K562 (cell line): ENCODE data around the gene APOM. TPM values are rescaled to one million over a fixed set of nuclear protein-coding genes. Genes with fewer than 3 reads are reported as not detected.

ENCODE experiments used
- CBFA2T2 ChIP-seq: fragments of 450-650 bp; conservative IDR thresholded peaks from 2 replicates; pipeline ENCODE4 v1.6.1; 2017; ENCODE audit warnings: mild to moderate bottlenecking
- ELF1 ChIP-seq: fragments of 200-800 bp; sonication (Bioruptor generic); IDR thresholded peaks from 2 replicates; pipeline ENCODE4 v1.6.1; 2016; ENCODE audit warnings: missing genetic modification characterization, missing compliant biosample characterization
- ELF4 ChIP-seq: fragments of 450-650 bp; formaldehyde crosslinking; IDR thresholded peaks from 2 replicates; pipeline ENCODE4 v1.4.0; 2022; ENCODE audit warnings: missing genetic modification characterization
- FOXJ3 ChIP-seq: sonication (generic); formaldehyde crosslinking; IDR thresholded peaks from 2 replicates; pipeline ENCODE4 v1.4.0; 2020; ENCODE audit warnings: mild to moderate bottlenecking, missing genetic modification reagents
- HDAC2 ChIP-seq: fragments of 450-650 bp; IDR thresholded peaks from 2 replicates; pipeline ENCODE4 v1.6.1; 2016; ENCODE audit warnings: mild to moderate bottlenecking
- NR3C1 ChIP-seq: sonication (generic); formaldehyde crosslinking; IDR thresholded peaks from 2 replicates; pipeline ENCODE4 v1.8.1; 2022; ENCODE audit warnings: missing genetic modification reagents
- PHF21A ChIP-seq: fragments of 450-650 bp; IDR thresholded peaks from 2 replicates; pipeline ENCODE4 v1.6.1; 2017; ENCODE audit warnings: low read depth, borderline replicate concordance
- RBM17 ChIP-seq: fragments of 200-400 bp; formaldehyde crosslinking; IDR thresholded peaks from 2 replicates; pipeline ENCODE4 v1.6.1; 2017; ENCODE audit warnings: low read depth, mild to moderate bottlenecking, low read length, borderline replicate concordance
- RUNX1 ChIP-seq: sonication (generic); IDR thresholded peaks from 2 replicates; pipeline ENCODE4 v1.6.1; 2016; ENCODE audit warnings: antibody characterized with exemption, low read depth
- SNIP1 ChIP-seq: fragments of 450-650 bp; IDR thresholded peaks from 2 replicates; pipeline ENCODE4 v1.7.1; 2017; ENCODE audit warnings: low read depth, mild to moderate bottlenecking
- SPI1 ChIP-seq: IDR thresholded peaks from 2 replicates; pipeline ENCODE4 v1.6.1; 2011; ENCODE audit warnings: low read depth, low read length, control low read depth, borderline replicate concordance
- SRF ChIP-seq, 2 experiments: fragments of 250-450, 450-650 bp in 1 of 2; sonication (Bioruptor Pico) in 1 of 2; sonication (generic) in 1 of 2; formaldehyde crosslinking; IDR thresholded peaks; 2 replicates each; pipeline versions ENCODE4 v1.5.0 to v1.5.1; 2020 to 2022; ENCODE audit warnings: mild to moderate bottlenecking in 1 of 2, missing genetic modification reagents in 1 of 2
- SRSF1 ChIP-seq: fragments of 200-400 bp; formaldehyde crosslinking; IDR thresholded peaks from 2 replicates; pipeline ENCODE4 v1.6.1; 2017; ENCODE audit warnings: mild to moderate bottlenecking, low read depth, low read length, moderate library complexity
- ZNF23 ChIP-seq: fragments of 250-450 bp; sonication (Bioruptor Pico); IDR thresholded peaks from 2 replicates; pipeline ENCODE4 v1.4.0; 2020; ENCODE audit warnings: mild to moderate bottlenecking
- ZNF695 ChIP-seq: fragments of 450-650 bp; formaldehyde crosslinking; IDR thresholded peaks from 2 replicates; pipeline ENCODE4 v1.4.0; 2020; ENCODE audit warnings: mild to moderate bottlenecking, moderate library complexity
- ZNF77 ChIP-seq: fragments of 250-450 bp; sonication (Bioruptor Pico); IDR thresholded peaks from 2 replicates; pipeline ENCODE4 v1.5.0; 2020
- ZNF830 ChIP-seq: fragments of 250-450 bp; sonication (Bioruptor Pico); IDR thresholded peaks from 2 replicates; pipeline ENCODE4 v1.5.0; 2021; ENCODE audit warnings: mild to moderate bottlenecking
- polyA plus RNA-seq, 8 experiments: library from polyadenylated mRNA; depleted of rRNA in 4 of 8; stranded (reverse) in 5 of 8; unstranded in 3 of 8; fragments of >200 nt; fragmentation: Nextera tagmentation in 2 of 8; fragmentation: Illumina TruSeq in 1 of 8; extraction: Ambion mirVana in 2 of 8; extraction: Trizol in 1 of 8; gene quantifications; 2 replicates each; pipeline versions ENCODE4 v1.2.1 to v1.2.3, GENCODE V29; 2011 to 2014; ENCODE audit warnings: inconsistent platforms in 1 of 8, missing spikeins in 1 of 8
- total RNA-seq, 7 experiments: library from RNA; depleted of rRNA in 6 of 7; stranded (reverse); fragments of >200 nt in 6 of 7; fragmentation: Illumina TruSeq in 2 of 7; extraction: Trizol in 2 of 7; gene quantifications; 2 replicates each; pipeline versions ENCODE4 v1.2.1 to v1.2.3, GENCODE V29; 2011 to 2021; ENCODE audit warnings: low replicate concordance in 1 of 7
- TF ChIP-seq, protein P1 (sequence below): sonication (generic); formaldehyde crosslinking; IDR thresholded peaks from 2 replicates; pipeline ENCODE4 v1.8.1; 2022; ENCODE audit warnings: missing genetic modification reagents
- TF ChIP-seq, protein P2 (sequence below): fragments of 200-400 bp; formaldehyde crosslinking; IDR thresholded peaks from 2 replicates; pipeline ENCODE4 v1.6.1; 2017; ENCODE audit warnings: mild to moderate bottlenecking, low read depth, low read length, moderate library complexity
- TF ChIP-seq, protein P3 (sequence below): sonication (generic); IDR thresholded peaks from 2 replicates; pipeline ENCODE4 v1.6.1; 2016
- TF ChIP-seq, protein P4 (sequence below), 2 experiments: fragments of 200-800 bp in 1 of 2; sonication (Bioruptor generic) in 1 of 2; sonication (generic) in 1 of 2; formaldehyde crosslinking in 1 of 2; IDR thresholded peaks in 1 of 2; conservative IDR thresholded peaks in 1 of 2; 2 replicates each; pipeline versions ENCODE4 v1.5.0 to v1.6.1; 2016 to 2020; ENCODE audit warnings: missing compliant biosample characterization in 1 of 2, missing genetic modification characterization in 1 of 2, missing genetic modification reagents in 1 of 2

APOM gene
- total and polyA plus RNA-seq, 9 of the 15 experiments (the other 6 are each of a cell fraction or from before 2014, with no cell fraction given) = 5.7 to 24.3 (median 10.4) TPM

DNA sequence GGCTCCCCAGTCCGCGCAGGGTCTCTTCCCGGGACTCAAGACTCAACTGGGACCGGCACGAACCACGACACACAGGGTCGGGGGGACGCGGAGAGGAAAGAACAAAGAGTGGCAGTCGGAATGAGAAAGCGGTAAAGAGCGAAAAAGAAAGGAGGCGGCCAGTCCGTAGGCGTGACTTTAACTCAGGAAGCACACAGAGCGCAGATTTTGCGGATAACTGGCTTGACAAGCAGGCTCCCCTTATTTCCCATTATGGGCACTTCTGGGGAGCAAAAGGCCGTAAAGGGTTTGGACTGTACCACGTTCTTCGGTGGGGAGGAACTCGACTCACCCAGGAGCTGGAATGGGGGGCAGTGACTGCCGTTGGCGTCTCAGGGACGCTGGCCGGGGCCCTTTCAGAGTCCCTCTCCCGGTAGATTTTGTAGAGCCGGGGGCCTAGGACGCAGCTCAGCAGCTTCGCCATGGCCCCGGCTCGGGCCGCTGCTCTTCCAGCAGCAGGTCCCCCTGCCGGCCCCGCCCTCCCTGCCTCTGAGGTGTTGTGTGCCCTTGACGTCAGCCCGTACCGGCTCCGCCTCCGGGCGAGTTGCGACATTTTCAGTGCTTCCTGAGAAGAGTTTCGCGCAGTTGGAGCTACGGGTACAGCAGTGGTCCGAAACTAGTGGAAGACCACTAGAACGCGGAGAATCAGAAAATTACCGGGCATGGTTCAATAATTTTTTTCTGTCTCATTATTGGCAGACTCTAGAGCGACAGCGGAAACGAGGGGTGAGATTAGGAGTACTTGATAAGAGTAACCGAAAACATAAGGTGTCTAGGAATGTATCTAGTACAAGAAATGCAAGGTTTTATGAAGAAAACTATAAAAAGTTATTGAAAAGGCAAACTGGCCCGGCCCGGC is 47.4 kb downstream of the APOM start, which contains the start of gene ABHD16A (continued):
- TF ChIP-seq, protein P1, sequence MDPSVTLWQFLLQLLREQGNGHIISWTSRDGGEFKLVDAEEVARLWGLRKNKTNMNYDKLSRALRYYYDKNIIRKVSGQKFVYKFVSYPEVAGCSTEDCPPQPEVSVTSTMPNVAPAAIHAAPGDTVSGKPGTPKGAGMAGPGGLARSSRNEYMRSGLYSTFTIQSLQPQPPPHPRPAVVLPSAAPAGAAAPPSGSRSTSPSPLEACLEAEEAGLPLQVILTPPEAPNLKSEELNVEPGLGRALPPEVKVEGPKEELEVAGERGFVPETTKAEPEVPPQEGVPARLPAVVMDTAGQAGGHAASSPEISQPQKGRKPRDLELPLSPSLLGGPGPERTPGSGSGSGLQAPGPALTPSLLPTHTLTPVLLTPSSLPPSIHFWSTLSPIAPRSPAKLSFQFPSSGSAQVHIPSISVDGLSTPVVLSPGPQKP (CRISPR knock-in tag) = no peak
- TF ChIP-seq PHF21A (peak; percentile 63; the same call in 1 of the 2 replicates), HDAC2 (peak; percentile 58), SRSF1 (no peak), SNIP1 (peak; percentile 27; the same call in 1 of the 2 replicates), CBFA2T2 (no peak), RUNX1 (peak; percentile 54; the same call in 1 of the 2 replicates), SRF (CRISPR knock-in tag; IDR thresholded peaks at IDR 0.05) (peak; percentile 25 to 94; a peak in 3 of 4 replicates), ZNF77 (CRISPR knock-in tag) (no peak), ZNF23 (no peak), SPI1 (no peak), ELF4 (CRISPR knock-in tag) (no peak), ZNF830 (CRISPR knock-in tag) (0 out of 2 replicates have a peak, but pooled peaks have one; percentile 25), ZNF695 (CRISPR knock-in tag) (no peak), FOXJ3 (no peak; the same call in 1 of the 2 replicates), RBM17 (no peak), ELF1 (tag) (peak; percentile 84), NR3C1 (CRISPR knock-in tag) (no peak)
- TF ChIP-seq, protein P2, sequence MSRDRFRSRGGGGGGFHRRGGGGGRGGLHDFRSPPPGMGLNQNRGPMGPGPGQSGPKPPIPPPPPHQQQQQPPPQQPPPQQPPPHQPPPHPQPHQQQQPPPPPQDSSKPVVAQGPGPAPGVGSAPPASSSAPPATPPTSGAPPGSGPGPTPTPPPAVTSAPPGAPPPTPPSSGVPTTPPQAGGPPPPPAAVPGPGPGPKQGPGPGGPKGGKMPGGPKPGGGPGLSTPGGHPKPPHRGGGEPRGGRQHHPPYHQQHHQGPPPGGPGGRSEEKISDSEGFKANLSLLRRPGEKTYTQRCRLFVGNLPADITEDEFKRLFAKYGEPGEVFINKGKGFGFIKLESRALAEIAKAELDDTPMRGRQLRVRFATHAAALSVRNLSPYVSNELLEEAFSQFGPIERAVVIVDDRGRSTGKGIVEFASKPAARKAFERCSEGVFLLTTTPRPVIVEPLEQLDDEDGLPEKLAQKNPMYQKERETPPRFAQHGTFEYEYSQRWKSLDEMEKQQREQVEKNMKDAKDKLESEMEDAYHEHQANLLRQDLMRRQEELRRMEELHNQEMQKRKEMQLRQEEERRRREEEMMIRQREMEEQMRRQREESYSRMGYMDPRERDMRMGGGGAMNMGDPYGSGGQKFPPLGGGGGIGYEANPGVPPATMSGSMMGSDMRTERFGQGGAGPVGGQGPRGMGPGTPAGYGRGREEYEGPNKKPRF = no peak
- TF ChIP-seq, protein P3, sequence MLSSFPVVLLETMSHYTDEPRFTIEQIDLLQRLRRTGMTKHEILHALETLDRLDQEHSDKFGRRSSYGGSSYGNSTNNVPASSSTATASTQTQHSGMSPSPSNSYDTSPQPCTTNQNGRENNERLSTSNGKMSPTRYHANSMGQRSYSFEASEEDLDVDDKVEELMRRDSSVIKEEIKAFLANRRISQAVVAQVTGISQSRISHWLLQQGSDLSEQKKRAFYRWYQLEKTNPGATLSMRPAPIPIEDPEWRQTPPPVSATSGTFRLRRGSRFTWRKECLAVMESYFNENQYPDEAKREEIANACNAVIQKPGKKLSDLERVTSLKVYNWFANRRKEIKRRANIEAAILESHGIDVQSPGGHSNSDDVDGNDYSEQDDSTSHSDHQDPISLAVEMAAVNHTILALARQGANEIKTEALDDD = 0 out of 2 replicates have a peak, but pooled peaks have one; percentile 41
- TF ChIP-seq, protein P4, sequence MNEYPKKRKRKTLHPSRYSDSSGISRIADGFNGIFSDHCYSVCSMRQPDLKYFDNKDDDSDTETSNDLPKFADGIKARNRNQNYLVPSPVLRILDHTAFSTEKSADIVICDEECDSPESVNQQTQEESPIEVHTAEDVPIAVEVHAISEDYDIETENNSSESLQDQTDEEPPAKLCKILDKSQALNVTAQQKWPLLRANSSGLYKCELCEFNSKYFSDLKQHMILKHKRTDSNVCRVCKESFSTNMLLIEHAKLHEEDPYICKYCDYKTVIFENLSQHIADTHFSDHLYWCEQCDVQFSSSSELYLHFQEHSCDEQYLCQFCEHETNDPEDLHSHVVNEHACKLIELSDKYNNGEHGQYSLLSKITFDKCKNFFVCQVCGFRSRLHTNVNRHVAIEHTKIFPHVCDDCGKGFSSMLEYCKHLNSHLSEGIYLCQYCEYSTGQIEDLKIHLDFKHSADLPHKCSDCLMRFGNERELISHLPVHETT (CRISPR knock-in tag; conservative IDR thresholded peaks at IDR 0.05 in 1 of 2, IDR thresholded peaks at IDR 0.05 in 1 of 2) = peak in 1 of 2 experiments; percentile 75; a peak in 2 of 4 replicates
